Measurements from ENCODE around the gene OR6C70.

DNA sequence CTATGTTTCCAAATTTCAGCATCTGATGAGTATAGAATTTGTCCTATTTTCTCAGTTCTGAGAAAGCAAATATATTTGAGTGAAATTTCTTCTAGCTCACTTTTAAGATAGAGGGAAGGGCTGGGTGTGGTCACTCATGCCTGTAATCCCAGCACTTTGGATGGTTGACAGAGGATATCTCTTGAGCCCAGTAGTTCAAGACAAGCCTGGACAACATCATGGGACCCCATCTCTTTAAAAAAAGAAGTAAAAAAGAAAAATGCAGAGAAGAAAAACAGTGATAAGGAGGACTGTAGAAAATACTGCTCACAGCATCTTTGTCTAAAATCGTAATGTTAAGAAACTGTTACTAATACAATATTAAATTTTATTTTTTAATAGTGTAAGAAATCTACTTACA lies 2.3 kb upstream of the OR6C70 start:
- TF ChIP-seq PCBP2 (IDR thresholded peaks at IDR 0.05; ENCODE audit: low read depth, low read length, poor library complexity, severe bottlenecking) (no peak), XRCC5 (IDR thresholded peaks at IDR 0.05; ENCODE audit: low read depth, low read length) (no peak), JUN (IDR thresholded peaks at IDR 0.05; ENCODE audit: borderline replicate concordance, low read depth, low read length) (no peak), JUN (CRISPR knock-in tag; IDR thresholded peaks at IDR 0.05; ENCODE audit: borderline replicate concordance) (no peak)
- TF ChIP-seq, protein P1, sequence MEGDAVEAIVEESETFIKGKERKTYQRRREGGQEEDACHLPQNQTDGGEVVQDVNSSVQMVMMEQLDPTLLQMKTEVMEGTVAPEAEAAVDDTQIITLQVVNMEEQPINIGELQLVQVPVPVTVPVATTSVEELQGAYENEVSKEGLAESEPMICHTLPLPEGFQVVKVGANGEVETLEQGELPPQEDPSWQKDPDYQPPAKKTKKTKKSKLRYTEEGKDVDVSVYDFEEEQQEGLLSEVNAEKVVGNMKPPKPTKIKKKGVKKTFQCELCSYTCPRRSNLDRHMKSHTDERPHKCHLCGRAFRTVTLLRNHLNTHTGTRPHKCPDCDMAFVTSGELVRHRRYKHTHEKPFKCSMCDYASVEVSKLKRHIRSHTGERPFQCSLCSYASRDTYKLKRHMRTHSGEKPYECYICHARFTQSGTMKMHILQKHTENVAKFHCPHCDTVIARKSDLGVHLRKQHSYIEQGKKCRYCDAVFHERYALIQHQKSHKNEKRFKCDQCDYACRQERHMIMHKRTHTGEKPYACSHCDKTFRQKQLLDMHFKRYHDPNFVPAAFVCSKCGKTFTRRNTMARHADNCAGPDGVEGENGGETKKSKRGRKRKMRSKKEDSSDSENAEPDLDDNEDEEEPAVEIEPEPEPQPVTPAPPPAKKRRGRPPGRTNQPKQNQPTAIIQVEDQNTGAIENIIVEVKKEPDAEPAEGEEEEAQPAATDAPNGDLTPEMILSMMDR (IDR thresholded peaks at IDR 0.05 in 2 of 3, conservative IDR thresholded peaks at IDR 0.05 in 1 of 3; ENCODE audit: insufficient read depth in 2 of 3, low read depth in 1 of 3, low read length in 3 of 3) = no peak

Measured in K562 (cell line).